WERI-Rb-1 (cell line): ENCODE data around the gene MMP15.

Source experiments
- DNase-seq: peaks from one replicate; pipeline ENCODE4 v3.0.0-alpha.2; 2020
- H3K27ac ChIP-seq: fragments of 250-450 bp; sonication (Bioruptor Pico); 2 replicates; pipeline ENCODE4 v1.5.1; 2020; ENCODE audit warnings: mild to moderate bottlenecking, moderate library complexity
- H3K27me3 ChIP-seq: fragments of 250-450 bp; sonication (Bioruptor Pico); 2 replicates; pipeline ENCODE4 v1.5.1; 2021; ENCODE audit warnings: mild to moderate bottlenecking, low read depth, moderate library complexity; ENCODE audit not compliant: insufficient read depth, severe bottlenecking
- H3K36me3 ChIP-seq: fragments of 250-450 bp; sonication (Bioruptor Pico); 2 replicates; pipeline ENCODE4 v1.5.1; 2020; ENCODE audit warnings: mild to moderate bottlenecking, moderate library complexity
- H3K4me3 ChIP-seq: 2 replicates; pipeline ENCODE4 v1.5.1; 2011; ENCODE audit warnings: low read depth, mild to moderate bottlenecking, control low read depth, low read length
- H3K9me3 ChIP-seq: fragments of 250-450 bp; sonication (Bioruptor Pico); 2 replicates; pipeline ENCODE4 v1.5.1; 2021; ENCODE audit warnings: mild to moderate bottlenecking, moderate library complexity; ENCODE audit not compliant: severe bottlenecking
- TF ChIP-seq, protein P1 (sequence below): IDR thresholded peaks from 2 replicates; pipeline ENCODE4 v1.5.1; 2011; ENCODE audit warnings: low read depth, mild to moderate bottlenecking, control low read depth, inconsistent platforms, low read length

MMP15 gene

DNA sequence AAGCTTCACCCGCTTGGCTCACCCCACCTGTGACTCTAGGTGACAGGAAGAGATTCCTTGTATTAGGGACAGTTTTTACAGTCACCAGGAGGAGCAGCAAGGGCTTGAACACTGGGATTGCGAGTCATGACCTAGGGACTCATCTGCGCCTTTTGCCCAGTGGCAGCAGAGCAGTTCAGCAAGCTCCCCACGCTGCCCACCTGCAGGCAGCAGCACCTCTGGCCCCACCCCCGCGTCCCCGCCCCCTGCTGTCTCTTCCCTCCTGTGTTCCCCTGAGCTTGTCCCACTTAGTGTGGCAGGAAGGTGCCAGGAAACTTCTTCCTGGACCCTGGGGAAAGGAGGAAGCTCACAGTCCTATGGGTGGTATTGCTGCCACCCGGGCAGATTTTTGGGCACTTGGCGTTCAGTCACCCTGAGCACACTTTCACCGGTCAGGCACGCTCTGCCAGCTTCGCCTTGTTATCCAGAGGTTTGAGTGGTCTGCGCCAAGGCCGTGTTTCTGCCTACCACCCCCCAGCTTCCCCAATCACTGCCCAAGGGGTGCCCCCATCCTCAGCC, 8.7 kb downstream of the MMP15 start:
- Histone ChIP-seq H3K36me3 (no peaks in the 10 kb centered on the region), H3K4me3 (no peak overlapping the region), H3K27me3 (no peaks in the 10 kb centered on the region), H3K9me3 (no peaks in the 10 kb centered on the region), H3K27ac (no peak overlapping the region)
- DNase-seq = no peak
- TF ChIP-seq, protein P1, sequence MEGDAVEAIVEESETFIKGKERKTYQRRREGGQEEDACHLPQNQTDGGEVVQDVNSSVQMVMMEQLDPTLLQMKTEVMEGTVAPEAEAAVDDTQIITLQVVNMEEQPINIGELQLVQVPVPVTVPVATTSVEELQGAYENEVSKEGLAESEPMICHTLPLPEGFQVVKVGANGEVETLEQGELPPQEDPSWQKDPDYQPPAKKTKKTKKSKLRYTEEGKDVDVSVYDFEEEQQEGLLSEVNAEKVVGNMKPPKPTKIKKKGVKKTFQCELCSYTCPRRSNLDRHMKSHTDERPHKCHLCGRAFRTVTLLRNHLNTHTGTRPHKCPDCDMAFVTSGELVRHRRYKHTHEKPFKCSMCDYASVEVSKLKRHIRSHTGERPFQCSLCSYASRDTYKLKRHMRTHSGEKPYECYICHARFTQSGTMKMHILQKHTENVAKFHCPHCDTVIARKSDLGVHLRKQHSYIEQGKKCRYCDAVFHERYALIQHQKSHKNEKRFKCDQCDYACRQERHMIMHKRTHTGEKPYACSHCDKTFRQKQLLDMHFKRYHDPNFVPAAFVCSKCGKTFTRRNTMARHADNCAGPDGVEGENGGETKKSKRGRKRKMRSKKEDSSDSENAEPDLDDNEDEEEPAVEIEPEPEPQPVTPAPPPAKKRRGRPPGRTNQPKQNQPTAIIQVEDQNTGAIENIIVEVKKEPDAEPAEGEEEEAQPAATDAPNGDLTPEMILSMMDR = no peak

DNA sequence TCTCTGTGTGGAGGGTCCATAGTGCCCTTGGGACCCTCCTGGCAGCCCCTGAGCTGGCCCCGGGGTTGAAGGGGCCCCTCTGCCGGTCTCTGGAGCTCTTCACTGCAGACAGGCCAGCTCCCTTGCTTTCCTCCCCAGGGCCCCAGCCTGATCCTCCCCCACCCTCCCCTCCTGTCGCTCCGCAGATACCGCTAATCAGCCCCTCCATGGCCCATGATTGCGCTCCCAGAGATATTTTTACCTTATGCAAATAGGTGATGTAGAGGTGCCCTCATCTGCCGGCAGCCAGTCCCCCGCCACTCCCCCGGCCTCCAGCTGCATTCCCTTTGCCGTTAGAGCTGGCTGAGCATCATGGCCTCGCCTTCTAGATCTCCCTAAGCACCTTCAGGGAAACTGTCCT, 9.2 kb downstream of the MMP15 start:
- TF ChIP-seq, protein P1 = no peak
- no peaks in the 10 kb centered on the region for H3K36me3 ChIP-seq
- H3K27me3 ChIP-seq = no peaks in the 10 kb centered on the region
- H3K4me3 ChIP-seq = no peak overlapping the region
- H3K27ac ChIP-seq = no peak overlapping the region
- no peak for DNase-seq
- no peaks in the 10 kb centered on the region for H3K9me3 ChIP-seq

DNA sequence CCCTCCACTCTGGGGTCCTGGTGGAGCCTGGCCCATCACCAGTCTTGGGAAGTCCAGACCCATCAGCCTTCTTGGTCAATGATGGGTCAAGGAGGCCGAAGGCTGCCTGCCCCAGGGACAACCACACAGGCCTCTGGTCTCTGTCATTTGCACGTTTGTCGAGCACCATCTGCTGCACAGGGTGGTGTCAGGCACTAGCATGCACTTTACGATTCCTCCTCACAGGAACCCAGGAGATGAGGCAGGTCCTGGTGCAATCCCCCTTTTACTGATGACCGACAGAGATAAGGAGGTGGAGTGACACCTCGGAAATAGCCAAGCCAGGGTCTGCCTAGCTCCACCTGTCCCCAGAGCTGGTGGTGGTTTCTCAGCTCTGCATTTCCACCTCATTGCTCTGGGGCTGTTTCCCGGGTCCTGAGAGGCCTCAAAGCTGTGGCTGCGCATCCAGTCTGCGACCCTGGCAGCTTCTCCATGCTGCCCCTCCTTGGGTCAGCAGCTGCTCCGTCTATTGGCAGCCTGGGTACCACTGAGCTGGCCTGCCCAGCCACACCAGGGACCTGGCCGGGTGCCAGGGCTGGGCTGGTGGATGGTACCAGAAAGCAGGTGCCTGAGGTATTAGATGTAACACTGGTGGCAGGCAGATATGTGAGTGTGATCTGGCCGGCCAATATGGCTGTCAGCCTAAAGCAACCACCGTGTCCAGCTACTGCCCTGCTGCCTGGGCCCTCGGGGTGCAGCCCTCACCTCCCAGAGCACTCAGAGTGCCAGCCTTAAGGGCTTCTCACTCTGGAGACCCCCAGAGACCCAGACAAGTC, 10.0 kb downstream of the MMP15 start:
- TF ChIP-seq, protein P1 = no peak
- Histone ChIP-seq H3K36me3 (no peaks in the 10 kb centered on the region), H3K9me3 (no peaks in the 10 kb centered on the region), H3K4me3 (no peak overlapping the region), H3K27me3 (no peaks in the 10 kb centered on the region), H3K27ac (no peak overlapping the region)
- no peak for DNase-seq

DNA sequence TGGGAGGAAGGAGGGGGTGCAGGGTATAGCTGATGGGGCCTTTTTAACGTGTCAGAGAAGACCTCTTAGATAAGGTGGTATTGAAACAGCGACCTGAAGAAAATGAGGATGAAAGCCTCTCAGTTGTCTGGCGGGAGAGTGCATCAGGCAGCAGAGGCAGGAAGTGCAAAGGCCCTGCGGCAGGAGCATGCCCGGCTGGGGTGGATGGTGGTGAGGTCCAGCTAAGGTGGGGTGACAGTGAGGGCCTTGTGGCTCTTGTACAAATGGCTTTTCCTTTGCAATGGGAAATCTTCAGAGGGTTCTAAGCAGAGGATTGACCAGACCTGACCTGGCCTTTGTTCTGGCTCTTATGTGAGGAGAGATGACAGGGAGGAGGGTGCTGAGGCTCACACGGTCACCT, 11.4 kb downstream of the MMP15 start:
- DNase-seq = no peak
- Histone ChIP-seq H3K9me3 (no peaks in the 10 kb centered on the region), H3K27ac (no peak overlapping the region), H3K36me3 (no peaks in the 10 kb centered on the region), H3K27me3 (no peaks in the 10 kb centered on the region), H3K4me3 (no peak overlapping the region)
- TF ChIP-seq, protein P1 = no peak

DNA sequence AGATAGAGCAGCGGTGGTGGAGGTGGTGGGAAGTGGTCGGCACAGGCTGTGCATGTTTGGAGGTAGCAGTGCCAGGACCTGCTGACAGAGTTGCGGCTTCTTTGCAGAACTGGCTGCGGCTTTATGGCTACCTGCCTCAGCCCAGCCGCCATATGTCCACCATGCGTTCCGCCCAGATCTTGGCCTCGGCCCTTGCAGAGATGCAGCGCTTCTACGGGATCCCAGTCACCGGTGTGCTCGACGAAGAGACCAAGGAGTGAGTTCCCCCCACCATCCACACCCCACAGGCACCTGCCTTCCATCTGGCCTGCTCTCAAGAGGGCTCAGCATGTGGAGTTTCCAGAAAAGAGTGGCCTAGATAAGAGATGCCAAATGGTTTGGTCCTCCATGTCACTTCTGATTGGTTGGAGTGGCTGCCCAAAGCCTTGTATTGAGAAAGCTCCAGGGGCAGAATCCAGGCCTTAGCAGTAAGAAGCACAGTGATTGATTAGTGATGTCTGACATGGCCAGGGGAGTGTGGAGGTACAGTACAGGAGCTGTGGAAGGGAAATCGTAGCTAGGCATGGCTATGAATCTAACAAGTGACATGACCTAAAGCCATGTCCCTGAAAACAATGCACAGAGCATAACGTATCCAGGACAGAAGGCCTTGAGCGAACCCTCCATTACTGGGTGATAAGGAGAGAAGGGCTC, 12.0 kb downstream of the MMP15 start:
- Histone ChIP-seq H3K4me3 (no peak overlapping the region), H3K27me3 (no peaks in the 10 kb centered on the region), H3K36me3 (no peaks in the 10 kb centered on the region), H3K9me3 (no peaks in the 10 kb centered on the region), H3K27ac (no peak overlapping the region)
- no peak for DNase-seq
- TF ChIP-seq, protein P1 = no peak
